CD8-positive, alpha-beta memory T cell (primary cell): ENCODE data around the gene POLR1C. TPM values are rescaled to one million over a fixed set of nuclear protein-coding genes. Genes with fewer than 3 reads are reported as not detected.

Experiments used
- CTCF ChIA-PET: fragments of 350-600 bp; sonication (Branson Sonifier 250); formaldehyde crosslinking; loops from one replicate; lab custom pipeline; 2021; ENCODE audit warnings: antibody characterized with exemption; lab: Charles Lee
- POLR2A ChIA-PET: fragments of 350-600 bp; sonication (Branson Sonifier 250); formaldehyde crosslinking; loops from one replicate; lab custom pipeline; 2021; ENCODE audit warnings: antibody characterized with exemption; lab: Charles Lee
- DNase-seq, 5 donors: peaks; one replicate each; pipeline versions ENCODE4 v3.0.0 to v3.0.0-alpha.2; 2020 to 2022; ENCODE audit warnings: mixed read lengths in 1 of 5
- H3K27ac ChIP-seq: one replicate; pipeline ENCODE4 v1.7.0; 2013; ENCODE audit warnings: low read depth, mild to moderate bottlenecking, low read length, moderate library complexity
- H3K27me3 ChIP-seq: 2 replicates; pipeline ENCODE4 v1.7.0; 2013; ENCODE audit warnings: low read length, mild to moderate bottlenecking; ENCODE audit not compliant: insufficient read depth, poor library complexity, severe bottlenecking
- H3K36me3 ChIP-seq: 2 replicates; pipeline ENCODE4 v1.7.0; 2013; ENCODE audit warnings: mild to moderate bottlenecking, low read length, moderate library complexity; ENCODE audit not compliant: insufficient read depth
- H3K4me1 ChIP-seq: 2 replicates; pipeline ENCODE4 v1.7.0; 2013; ENCODE audit warnings: mild to moderate bottlenecking, low read length, moderate library complexity; ENCODE audit not compliant: insufficient read depth
- H3K4me3 ChIP-seq: 2 replicates; pipeline ENCODE4 v1.7.0; 2013; ENCODE audit warnings: mild to moderate bottlenecking, low read length
- H3K9me3 ChIP-seq: 2 replicates; pipeline ENCODE4 v1.7.0; 2013; ENCODE audit warnings: mild to moderate bottlenecking, low read length
- H3K27ac Mint-ChIP-seq, 8 donors: one replicate each; pipeline ENCODE4 v1.8.0; 2020 to 2021; ENCODE audit warnings: mixed read lengths in 8 of 8, mild to moderate bottlenecking in 6 of 8, inconsistent platforms in 3 of 8, moderate library complexity in 3 of 8
- H3K27me3 Mint-ChIP-seq, 2 donors: one replicate each; pipeline ENCODE4 v1.8.0; 2020 to 2021; ENCODE audit warnings: mixed read lengths in 2 of 2, mild to moderate bottlenecking in 1 of 2, moderate library complexity in 1 of 2
- H3K36me3 Mint-ChIP-seq, 3 donors: one replicate each; pipeline ENCODE4 v1.8.0; 2020 to 2021; ENCODE audit warnings: mixed read lengths in 3 of 3, inconsistent platforms in 1 of 3, mild to moderate bottlenecking in 1 of 3
- H3K4me1 Mint-ChIP-seq, 3 donors: one replicate each; pipeline ENCODE4 v1.8.0; 2020 to 2021; ENCODE audit warnings: mixed read lengths in 3 of 3, inconsistent platforms in 1 of 3, mild to moderate bottlenecking in 1 of 3
- H3K4me3 Mint-ChIP-seq, 7 donors: one replicate each; pipeline ENCODE4 v1.8.0; 2020 to 2021; ENCODE audit warnings: mixed read lengths in 7 of 7, mild to moderate bottlenecking in 6 of 7, moderate library complexity in 4 of 7, inconsistent platforms in 2 of 7
- H3K9me3 Mint-ChIP-seq, 5 donors: one replicate each; pipeline ENCODE4 v1.8.0; 2020 to 2022; ENCODE audit warnings: mixed read lengths in 5 of 5, mild to moderate bottlenecking in 3 of 5, moderate library complexity in 2 of 5, inconsistent platforms in 1 of 5
- polyA plus RNA-seq: library from polyadenylated mRNA; unstranded; fragments of 300-500 nt; fragmentation: Illumina TruSeq; gene quantifications from one replicate; pipeline ENCODE4 v1.2.3, GENCODE V29; 2021
- total RNA-seq, 2 experiments: library from RNA; stranded (reverse); gene quantifications; one replicate each; pipeline ENCODE4 v1.2.3, GENCODE V29; 2021

The POLR1C gene
- total and polyA plus RNA-seq, 3 experiments from 2014 or later = 19.6 to 124 (median 122) TPM

DNA sequence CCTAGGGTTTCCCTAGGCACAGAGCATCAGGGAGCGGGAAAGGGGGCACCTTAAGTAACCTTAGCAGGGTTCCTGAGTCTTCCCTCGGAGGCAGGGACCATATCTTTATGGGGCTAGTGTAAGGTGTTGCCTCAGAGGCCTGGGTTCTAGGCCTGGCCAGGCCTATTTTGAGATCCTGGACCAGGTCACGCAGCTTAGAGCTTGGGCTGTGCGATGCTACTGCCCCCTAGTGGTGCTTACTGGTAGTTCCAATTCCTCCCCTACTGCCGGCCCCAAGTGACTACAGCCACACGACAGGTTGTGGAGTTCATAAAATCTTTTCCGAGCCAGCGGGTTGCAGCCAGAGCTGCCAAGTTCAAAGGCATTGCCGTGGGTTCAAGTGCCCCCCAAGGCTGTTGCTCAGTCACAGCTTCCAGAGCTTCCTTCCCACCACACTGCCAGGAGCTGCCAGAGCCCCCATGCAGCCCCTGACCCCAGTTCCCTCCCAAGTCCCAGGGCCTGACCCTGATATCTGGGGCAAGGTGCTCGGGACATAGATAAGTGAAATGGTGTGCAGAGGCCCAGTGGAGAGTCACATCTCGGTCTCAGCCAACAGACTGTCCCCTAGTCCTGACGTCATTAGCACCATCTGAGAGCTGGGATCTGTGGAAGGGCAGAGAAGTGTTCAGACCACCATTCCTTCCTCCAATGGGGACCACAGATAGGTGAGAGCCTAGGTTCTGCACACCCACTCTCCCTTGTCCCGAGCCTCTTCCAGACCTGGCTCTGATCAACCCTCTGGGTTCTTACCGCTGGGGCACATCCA lies 10.0 kb upstream of the POLR1C start:
- Histone ChIP-seq H3K36me3 (peaks cover 15% of the 10 kb centered on the region), H3K4me3 (no peak overlapping the region), H3K27me3 (peaks cover 10% of the 10 kb centered on the region), H3K27ac (no peak overlapping the region), H3K9me3 (no peaks in the 10 kb centered on the region), H3K4me1 (peaks cover 14% of the 10 kb centered on the region)
- H3K27me3 Mint-ChIP-seq = peaks cover 5 to 14% of the 10 kb centered on the region in 2 donors
- peak overlapping the region in 7 of 8 donors; percentile 5 to 95 (median 66) for H3K27ac Mint-ChIP-seq
- no peaks in the 10 kb centered on the region for H3K9me3 Mint-ChIP-seq
- DNase-seq = peak; percentile 65 to 83 (median 71)
- H3K36me3 Mint-ChIP-seq = peaks cover 4 to 53% (median 13%) of the 10 kb centered on the region in 3 donors
- peaks cover 16 to 35% (median 30%) of the 10 kb centered on the region in 3 donors for H3K4me1 Mint-ChIP-seq
- POLR2A ChIA-PET = interaction anchor here (0.7 to 1.7 kb wide), 6 partner anchors 9 to 278 kb away, joined by 3 to 4 read pairs (median 3); partner anchors contain the start of genes ABCC10, DLK2, DNPH1 and POLR1C
- CTCF ChIA-PET = interaction anchor here (0.6 to 7.2 kb wide), 32 partner anchors 9 to 691 kb away, joined by 3 to 93 read pairs (median 4); partner anchors contain the start of genes ABCC10, CRIP3, DLK2 and DNPH1
- H3K4me3 Mint-ChIP-seq = peak overlapping the region in 1 of 7 donors; percentile 66

DNA sequence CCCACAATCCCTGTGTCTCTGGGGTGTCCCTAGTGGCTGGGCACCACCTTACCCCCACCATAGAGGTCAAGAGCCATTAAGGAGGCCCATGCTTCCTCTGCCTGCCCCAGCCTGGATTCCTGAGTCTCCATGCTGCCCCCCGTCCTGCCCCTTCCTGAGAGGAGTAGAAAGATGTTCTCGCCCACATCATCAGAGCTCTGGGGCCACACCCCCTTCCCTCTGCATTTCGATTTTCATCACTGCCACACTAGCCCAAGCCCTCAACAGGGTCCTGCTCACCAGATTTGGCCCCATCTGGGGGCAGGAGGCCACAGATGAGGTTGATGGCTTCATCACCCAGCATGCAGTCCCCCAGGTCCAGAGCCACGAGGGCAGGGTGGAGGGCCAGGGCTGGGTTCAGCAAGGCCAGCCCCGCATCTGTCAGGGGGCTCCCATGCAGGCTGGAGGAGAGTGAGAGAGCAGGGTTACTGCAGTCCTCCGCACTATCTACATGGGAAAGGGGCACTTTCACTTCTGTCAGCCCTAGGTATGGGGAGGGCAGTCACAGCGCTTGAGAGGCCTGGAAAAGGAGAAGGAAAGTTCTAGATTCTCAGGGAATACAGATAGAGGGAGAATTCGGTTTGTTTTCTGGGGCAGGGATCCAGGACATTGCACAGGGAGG lies 8.3 kb upstream of the POLR1C start:
- peaks cover 18% of the 10 kb centered on the region for H3K36me3 ChIP-seq
- Mint-ChIP-seq H3K4me3 (peak overlapping the region; percentile 56 to 96 (median 82)), H3K27ac (peak overlapping the region in 4 of 8 donors; percentile 14 to 85 (median 68)), H3K36me3 (peaks cover 3 to 53% (median 8%) of the 10 kb centered on the region in 3 donors), H3K9me3 (no peaks in the 10 kb centered on the region), H3K27me3 (peaks cover 7 to 14% of the 10 kb centered on the region in 2 donors), H3K4me1 (peaks cover 22 to 43% (median 37%) of the 10 kb centered on the region in 3 donors)
- no peak for DNase-seq
- H3K9me3 ChIP-seq = no peaks in the 10 kb centered on the region
- peaks cover 14% of the 10 kb centered on the region for H3K4me1 ChIP-seq
- no peak overlapping the region for H3K27ac ChIP-seq
- H3K27me3 ChIP-seq = peaks cover 10% of the 10 kb centered on the region
- no peak overlapping the region for H3K4me3 ChIP-seq
- CTCF ChIA-PET = interaction anchor here (1.1 to 7.2 kb wide), 7 partner anchors 8 to 280 kb away, joined by 3 to 93 read pairs (median 9); partner anchors contain the start of genes DLK2, DNPH1, POLR1C and YIPF3
- POLR2A ChIA-PET = interaction anchor here (1.4 to 1.7 kb wide), 2 partner anchors 54 to 284 kb away, joined by 3 to 4 read pairs; partner anchors contain the start of gene DLK2

DNA sequence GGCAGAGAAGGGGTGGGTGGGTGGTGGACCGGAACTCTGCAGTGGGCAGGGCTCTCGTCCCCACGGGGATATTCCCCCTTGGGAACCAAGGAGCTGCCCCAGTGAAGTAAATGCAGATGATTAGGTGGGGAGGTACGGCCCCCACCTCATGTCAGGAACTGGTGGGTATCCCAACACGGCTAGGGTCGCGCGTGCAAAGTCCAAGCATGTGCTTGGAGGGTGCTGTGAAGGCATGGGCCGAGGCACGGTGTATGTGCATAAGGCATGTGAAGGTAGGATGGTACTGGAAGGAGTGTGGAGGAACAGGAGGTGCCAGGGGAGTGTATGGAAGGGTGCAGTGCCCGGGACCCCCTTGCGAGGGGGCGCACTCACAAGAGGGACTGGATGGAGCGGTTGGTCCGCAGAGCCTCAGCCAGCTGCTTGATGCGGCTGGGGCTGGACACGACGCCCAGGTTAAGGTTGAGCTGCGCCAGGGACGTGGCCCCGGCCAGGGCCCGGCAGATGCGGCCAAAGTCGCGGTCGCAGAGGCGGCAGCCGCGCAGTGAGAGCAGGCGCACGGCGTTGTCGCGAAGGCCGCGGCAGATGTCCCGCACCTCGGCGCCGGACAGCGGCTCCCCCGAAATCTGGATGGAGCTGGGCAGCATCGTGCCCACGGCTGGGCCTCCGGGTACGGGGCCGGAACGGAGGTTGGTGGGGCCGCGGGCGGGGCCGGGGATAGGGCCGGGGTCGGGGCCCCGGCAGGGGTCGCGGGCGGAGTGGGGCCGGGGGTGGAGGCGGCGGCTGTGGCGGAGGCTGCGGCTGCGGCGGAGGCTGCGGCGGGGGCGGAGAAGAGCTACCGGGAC lies 7.5 kb upstream of the POLR1C start:
- CTCF ChIA-PET = interaction anchor here (1.1 to 6.6 kb wide), 2 partner anchors 55 to 280 kb away, joined by 5 to 61 read pairs; partner anchors contain the start of genes DLK2 and DNPH1
- peak overlapping the region in 6 of 8 donors; percentile 2 to 92 (median 80) for H3K27ac Mint-ChIP-seq
- peaks cover 10% of the 10 kb centered on the region for H3K27me3 ChIP-seq
- no peaks in the 10 kb centered on the region for H3K9me3 ChIP-seq
- peaks cover 3 to 53% (median 9%) of the 10 kb centered on the region in 3 donors for H3K36me3 Mint-ChIP-seq
- H3K4me1 Mint-ChIP-seq = peaks cover 24 to 48% (median 37%) of the 10 kb centered on the region in 3 donors
- peak overlapping the region; percentile 75 to 96 (median 82) for H3K4me3 Mint-ChIP-seq
- DNase-seq = no peak
- peaks cover 7 to 14% of the 10 kb centered on the region in 2 donors for H3K27me3 Mint-ChIP-seq
- peaks cover 16% of the 10 kb centered on the region for H3K4me1 ChIP-seq
- POLR2A ChIA-PET = interaction anchor here (0.5 to 1.4 kb wide), 7 partner anchors 9 to 495 kb away, joined by 3 to 14 read pairs (median 4); partner anchors contain the start of genes DLK2, KLHDC3 and MEA1
- H3K4me3 ChIP-seq = no peak overlapping the region
- H3K9me3 Mint-ChIP-seq = no peaks in the 10 kb centered on the region
- no peak overlapping the region for H3K27ac ChIP-seq
- peaks cover 17% of the 10 kb centered on the region for H3K36me3 ChIP-seq

DNA sequence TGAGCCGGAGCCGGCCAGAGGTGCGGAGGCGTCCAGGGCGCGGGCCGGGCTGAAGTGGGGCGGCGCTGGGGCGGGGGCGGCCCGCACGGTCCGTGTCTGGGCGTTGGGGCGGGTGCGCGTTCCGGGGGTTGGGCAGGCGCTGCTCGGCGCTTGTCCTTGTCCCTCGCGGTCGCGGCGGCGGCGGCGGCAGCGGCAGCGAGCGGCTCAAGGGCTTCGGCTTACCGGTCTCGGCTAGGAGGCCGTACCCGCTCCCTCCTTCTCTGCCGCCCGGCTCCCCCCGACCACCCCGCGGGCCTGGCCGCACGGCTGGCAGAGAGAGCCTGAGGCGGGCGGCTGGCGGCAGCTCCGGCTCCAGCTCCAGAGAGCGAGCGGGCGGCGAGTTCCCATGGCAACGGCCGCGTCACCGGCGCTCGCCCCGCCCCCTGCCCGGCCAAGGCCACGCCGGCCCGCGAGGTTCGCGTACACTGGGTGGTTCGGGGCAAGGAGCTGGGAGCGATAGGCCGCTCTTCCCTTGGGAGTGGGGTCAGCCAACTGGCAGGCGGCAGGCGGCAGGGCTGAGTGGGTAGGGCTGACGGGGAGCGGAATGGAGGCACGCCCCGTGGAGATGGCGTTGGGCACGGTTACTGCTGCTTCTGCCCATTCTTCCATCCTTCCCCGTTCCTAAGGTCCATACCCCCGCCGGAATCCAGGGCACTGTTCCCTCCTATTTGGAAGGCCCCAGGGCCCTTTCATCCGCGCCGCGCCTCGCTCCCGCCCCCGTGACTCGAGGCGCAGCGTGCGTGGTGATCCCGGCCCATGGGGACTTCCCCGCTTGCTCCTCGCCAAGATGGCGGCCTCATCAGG lies 6.7 kb upstream of the POLR1C start, which contains the start of gene LRRC73:
LRRC73 (minus strand) TSS at position 363 of the 843 bp plus-strand sequence. CDS start 561 bp downstream, outside the sequence.
- Mint-ChIP-seq H3K9me3 (no peaks in the 10 kb centered on the region), H3K4me3 (peak within 1 kb of the TSS; percentile 76 to 96 (median 82)), H3K27ac (peak within 1 kb of the TSS; percentile 50 to 92 (median 72)), H3K36me3 (peaks cover 5 to 49% (median 13%) of the 10 kb centered on the region in 3 donors), H3K4me1 (peaks cover 30 to 56% (median 37%) of the 10 kb centered on the region in 3 donors), H3K27me3 (peaks cover 7 to 14% of the 10 kb centered on the region in 2 donors)
- H3K27ac ChIP-seq = peak within 1 kb of the TSS; percentile 4
- H3K4me1 ChIP-seq = peaks cover 24% of the 10 kb centered on the region
- peak; percentile 73 to 85 (median 77) for DNase-seq
- CTCF ChIA-PET = interaction anchor here (0.6 to 6.6 kb wide), 4 partner anchors 11 to 281 kb away, joined by 3 to 61 read pairs (median 4); partner anchors contain the start of genes DLK2 and DNPH1
- peaks cover 18% of the 10 kb centered on the region for H3K36me3 ChIP-seq
- POLR2A ChIA-PET = interaction anchor here (0.5 to 1.4 kb wide), 7 partner anchors 8 to 496 kb away, joined by 3 to 14 read pairs (median 4); partner anchors contain the start of genes DLK2, KLHDC3 and MEA1
- peak within 1 kb of the TSS; percentile 41 for H3K4me3 ChIP-seq
- peaks cover 10% of the 10 kb centered on the region for H3K27me3 ChIP-seq
- no peaks in the 10 kb centered on the region for H3K9me3 ChIP-seq

DNA sequence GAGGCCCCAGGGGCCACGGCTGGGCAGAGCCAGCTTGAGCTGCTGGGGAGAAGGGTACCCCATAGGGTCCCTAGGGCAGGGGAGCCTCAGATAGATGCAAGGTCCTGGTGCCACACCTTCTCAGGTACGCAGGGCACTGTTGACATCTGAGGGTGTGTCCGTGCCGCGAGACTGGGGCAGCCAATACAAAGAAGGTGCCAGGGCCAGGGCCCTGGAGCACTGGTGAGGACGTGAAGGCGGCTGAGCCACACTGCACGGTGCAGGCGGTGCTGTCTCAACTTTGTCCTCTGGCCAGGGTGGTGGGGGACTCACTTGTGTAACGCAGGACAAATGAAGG lies 6.1 kb upstream of the POLR1C start:
- H3K36me3 ChIP-seq = peaks cover 24% of the 10 kb centered on the region
- ChIA-PET POLR2A (interaction anchor here (0.6 to 1.0 kb wide), 2 partner anchors 83 to 496 kb away, joined by 3 to 4 read pairs; partner anchors contain the start of genes ABCC10, KLHDC3 and MEA1), CTCF (interaction anchor here (0.6 to 1.3 kb wide), 3 partner anchors 12 to 92 kb away, joined by 3 read pairs; no protein-coding TSS in a partner anchor)
- H3K36me3 Mint-ChIP-seq = peaks cover 7 to 44% (median 13%) of the 10 kb centered on the region in 3 donors
- no peak overlapping the region for H3K4me3 ChIP-seq
- no peaks in the 10 kb centered on the region for H3K9me3 ChIP-seq
- H3K9me3 Mint-ChIP-seq = no peaks in the 10 kb centered on the region
- DNase-seq = peak in 1 of 5 donors; percentile 53
- H3K4me3 Mint-ChIP-seq = peak overlapping the region in 6 of 7 donors; percentile 67 to 82 (median 74)
- H3K27me3 ChIP-seq = peaks cover 10% of the 10 kb centered on the region
- peak overlapping the region; percentile 4 for H3K27ac ChIP-seq
- H3K4me1 Mint-ChIP-seq = peaks cover 36 to 62% (median 37%) of the 10 kb centered on the region in 3 donors
- H3K27me3 Mint-ChIP-seq = peaks cover 7 to 14% of the 10 kb centered on the region in 2 donors
- peak overlapping the region in 3 of 8 donors; percentile 10 to 65 (median 46) for H3K27ac Mint-ChIP-seq
- peaks cover 30% of the 10 kb centered on the region for H3K4me1 ChIP-seq

DNA sequence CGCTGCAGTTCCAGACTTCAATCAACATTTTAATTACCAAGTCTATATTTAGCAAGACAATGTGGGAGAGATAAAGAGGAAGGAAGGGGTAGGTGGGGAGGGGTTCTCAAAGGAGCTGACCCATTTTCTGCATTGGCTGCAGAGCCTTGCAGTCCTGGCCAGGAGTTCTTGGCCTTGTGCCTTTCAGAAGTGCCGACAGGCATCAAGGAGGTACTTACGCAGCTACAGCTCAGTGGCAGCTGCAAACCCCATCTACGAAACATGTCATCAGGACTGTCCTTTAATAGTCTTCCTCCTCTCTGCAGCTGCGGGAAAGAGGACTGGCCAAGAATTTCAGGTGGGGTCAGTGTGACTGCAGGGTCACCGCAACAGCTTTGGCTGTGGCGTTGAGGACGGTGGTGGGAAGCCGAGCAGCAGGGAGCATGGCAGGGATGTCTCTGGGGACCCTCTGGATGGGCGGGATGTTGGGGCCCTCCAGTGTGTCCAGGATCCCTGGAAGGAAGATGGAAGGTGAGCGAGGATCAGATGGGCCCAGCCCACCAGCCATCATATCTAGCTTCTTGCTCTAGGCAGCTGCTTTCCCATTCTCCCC lies 5.0 kb upstream of the POLR1C start:
- no peak overlapping the region for H3K4me3 ChIP-seq
- DNase-seq = no peak
- peaks cover 10% of the 10 kb centered on the region for H3K27me3 ChIP-seq
- Mint-ChIP-seq H3K27ac (peak overlapping the region in 5 of 8 donors; percentile 55 to 84 (median 57)), H3K4me3 (peak overlapping the region in 2 of 7 donors; percentile 72 to 82), H3K27me3 (peaks cover 7 to 14% of the 10 kb centered on the region in 2 donors), H3K9me3 (no peaks in the 10 kb centered on the region), H3K4me1 (peaks cover 28 to 58% (median 34%) of the 10 kb centered on the region in 3 donors), H3K36me3 (peaks cover 7 to 40% (median 13%) of the 10 kb centered on the region in 3 donors)
- POLR2A ChIA-PET = no interaction called here
- H3K27ac ChIP-seq = no peak overlapping the region
- H3K9me3 ChIP-seq = no peaks in the 10 kb centered on the region
- CTCF ChIA-PET = interaction anchor here (1.3 kb wide), 1 partner anchor 83 kb away, joined by 3 read pairs; no protein-coding TSS in a partner anchor
- peaks cover 30% of the 10 kb centered on the region for H3K4me1 ChIP-seq
- peaks cover 25% of the 10 kb centered on the region for H3K36me3 ChIP-seq
